GM13976 (cell line): ENCODE results near the gene LSAMP.

Experiments
- DNase-seq: peaks from one replicate; pipeline ENCODE4 v3.0.0; 2012; ENCODE audit warnings: low spot score
- CTCF ChIP-seq: IDR thresholded peaks from 2 replicates; pipeline ENCODE4 v1.5.1; 2012; ENCODE audit warnings: borderline replicate concordance, mild to moderate bottlenecking; ENCODE audit not compliant: insufficient read depth; ENCODE audit errors: extremely low read depth, missing control alignments, control extremely low read depth
- in situ Hi-C: fragments of 300-500 bp; cut with MboI; formaldehyde crosslinking; loops from one replicate; pipeline ENCODE4 v1.12.0; 2022; ENCODE audit warnings: low sequenced_read_pairs, mixed read lengths, inconsistent platforms; ENCODE audit not compliant: unreplicated experiment

Gene LSAMP

GRCh38 chr3:116440196-116440595 lies 5.1 kb downstream of the LSAMP start:
- DNase-seq, result no peak
- TF ChIP-seq CTCF, result no peak
- in situ Hi-C loops, result no loop called here

DNA sequence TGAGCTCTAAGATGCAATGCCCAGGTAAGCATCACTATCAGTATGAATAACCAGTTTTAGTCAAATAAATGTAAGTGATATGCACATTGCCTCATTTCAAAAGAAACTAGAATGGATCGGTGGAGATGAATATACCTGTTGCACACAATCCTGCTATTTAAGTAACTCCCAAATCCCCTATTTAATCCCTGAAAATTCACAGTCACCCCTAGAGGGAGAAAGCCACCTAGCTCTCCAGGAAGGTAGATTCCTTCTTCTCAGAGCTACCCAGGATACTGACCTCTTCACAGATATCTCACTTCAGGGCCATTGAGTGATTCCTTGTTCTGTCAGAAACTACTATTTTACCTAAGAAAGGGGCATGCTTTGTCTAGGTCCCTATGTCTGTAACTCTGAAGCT lies 11.7 kb downstream of the LSAMP start:
- TF ChIP-seq CTCF, result no peak
- no peak for DNase-seq
- in situ Hi-C loops, result no loop called here

- in situ Hi-C loops, result no loop called here
- DNase-seq, result no peak
- TF ChIP-seq CTCF, result no peak
Observed at GRCh38 chr3:116432795-116433194, 12.5 kb downstream of the LSAMP start.

- no peak for TF ChIP-seq CTCF
- in situ Hi-C loops, result no loop called here
- DNase-seq, result no peak
Observed at GRCh38 chr3:116429479-116430269, 15.6 kb downstream of the LSAMP start.

DNA sequence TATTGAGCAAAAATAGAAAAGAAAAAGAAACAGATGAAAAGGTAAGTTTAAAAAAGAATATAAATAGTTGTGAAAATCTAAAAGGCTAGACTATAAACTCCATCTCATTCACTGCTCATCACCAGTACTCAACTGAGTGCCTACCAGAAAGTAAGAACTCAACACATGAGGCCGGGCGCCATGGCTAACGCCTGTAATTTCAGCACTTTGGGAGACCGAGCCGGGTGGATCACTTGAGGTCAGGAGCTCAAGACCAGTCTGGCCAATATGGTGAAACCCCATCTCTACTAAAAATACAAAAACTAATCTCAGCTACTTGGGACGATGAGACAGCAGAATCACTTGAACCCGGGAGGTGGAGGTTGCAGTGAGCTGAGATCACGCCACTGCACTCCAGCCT lies 19.3 kb downstream of the LSAMP start:
- in situ Hi-C loops, result no loop called here
- DNase-seq, result no peak

DNA sequence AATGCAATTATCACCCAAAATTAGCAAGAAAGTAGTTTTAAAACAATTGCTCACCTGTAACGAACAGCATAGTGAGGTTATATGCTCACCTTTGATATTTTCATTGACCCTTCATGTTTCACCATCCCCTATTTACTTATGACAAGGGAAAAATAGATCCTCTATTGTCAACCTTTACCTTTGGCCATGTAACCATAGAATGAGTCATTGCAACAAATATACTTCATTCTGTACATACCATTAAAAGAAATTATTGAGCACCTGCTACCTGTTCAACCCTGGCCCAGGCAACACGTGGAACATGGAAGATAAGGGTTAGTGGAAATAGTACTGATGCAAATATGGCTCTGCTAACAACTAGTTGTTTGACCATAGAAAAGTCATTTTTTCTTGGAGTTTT lies 20.2 kb downstream of the LSAMP start:
- no peak for DNase-seq
- in situ Hi-C loops, result no loop called here
- no peak for TF ChIP-seq CTCF

More for the DNA sequence above, 19.3 kb downstream of the LSAMP start:
- TF ChIP-seq CTCF, result no peak

GRCh38 chr3:116423945-116424344 lies 21.3 kb downstream of the LSAMP start:
- no peak for DNase-seq
- TF ChIP-seq CTCF, result no peak
- in situ Hi-C loops, result no loop called here
